Lower lobe of right lung (tissue), 2 donors: Measurements from ENCODE around the gene NFIA. TPM values are rescaled to one million over a fixed set of nuclear protein-coding genes. Genes with fewer than 3 reads are reported as not detected.

Experiments used
- ATAC-seq, 2 donors: fragments of 200-7000 bp; cut with Tn5 transposase; one replicate each; pipeline ENCODE4 v1.9.1; 2020 to 2022; ENCODE audit warnings: mild to moderate bottlenecking in 2 of 2, moderate library complexity in 2 of 2
- DNase-seq: peaks from one replicate; pipeline ENCODE4 v3.0.0-alpha.2; 2020
- H3K27ac ChIP-seq: fragments of 200-600 bp; one replicate; pipeline ENCODE4 v1.8.0; 2022
- H3K27me3 ChIP-seq: fragments of 200-600 bp; one replicate; pipeline ENCODE4 v1.8.0; 2022; ENCODE audit warnings: low read depth
- H3K36me3 ChIP-seq: fragments of 200-600 bp; one replicate; pipeline ENCODE4 v1.8.0; 2022; ENCODE audit warnings: mild to moderate bottlenecking
- H3K4me1 ChIP-seq: fragments of 200-600 bp; one replicate; pipeline ENCODE4 v1.8.0; 2022
- H3K4me3 ChIP-seq: fragments of 200-600 bp; one replicate; pipeline ENCODE4 v1.8.0; 2022; ENCODE audit warnings: mild to moderate bottlenecking
- H3K9me3 ChIP-seq: fragments of 200-600 bp; one replicate; pipeline ENCODE4 v1.8.0; 2022
- intact Hi-C: fragments of 100-400 bp; cut with DNase I; formaldehyde crosslinking; loops from one replicate; pipeline ENCODE4 v1.11.0; 2022
- total RNA-seq: library from RNA; stranded (reverse); fragmentation: NEBNext Ultra II Directional; extraction: Animal tissue kit (Norgen Biotek cat#: 25700); gene quantifications from one replicate; pipeline ENCODE4 v1.2.1, GENCODE V29; 2021
- TF ChIP-seq, protein P1 (sequence below): fragments of 200-600 bp; IDR thresholded peaks from one replicate; pipeline ENCODE4 v1.8.0; 2022; ENCODE audit warnings: antibody characterized with exemption, mild to moderate bottlenecking
- donor health status: DM: no; HTN: yes; CAD: no; lungs with severe emphysema.

Gene NFIA
- total RNA-seq, 1 donor from 2014 or later: 70.0 TPM

DNA sequence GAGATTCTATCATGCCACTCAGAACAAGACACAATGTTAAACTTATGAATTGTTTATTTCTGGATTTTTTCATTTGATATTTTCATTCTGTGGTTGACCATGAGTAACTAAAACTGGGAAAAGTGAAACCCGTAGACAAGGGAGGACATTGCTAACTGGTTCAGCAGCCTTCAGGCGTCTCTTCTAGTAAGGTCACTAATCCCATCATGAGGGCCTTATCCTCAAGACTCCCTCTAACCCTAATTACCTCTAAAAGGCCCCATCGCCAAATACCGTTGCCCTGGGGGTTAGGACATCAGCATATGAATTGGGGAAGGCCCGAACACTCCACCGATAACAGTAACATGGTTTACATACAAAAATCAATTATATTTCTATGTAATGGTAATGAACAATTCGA is 394.9 kb downstream of the NFIA start:
- ATAC-seq: no peak

DNA sequence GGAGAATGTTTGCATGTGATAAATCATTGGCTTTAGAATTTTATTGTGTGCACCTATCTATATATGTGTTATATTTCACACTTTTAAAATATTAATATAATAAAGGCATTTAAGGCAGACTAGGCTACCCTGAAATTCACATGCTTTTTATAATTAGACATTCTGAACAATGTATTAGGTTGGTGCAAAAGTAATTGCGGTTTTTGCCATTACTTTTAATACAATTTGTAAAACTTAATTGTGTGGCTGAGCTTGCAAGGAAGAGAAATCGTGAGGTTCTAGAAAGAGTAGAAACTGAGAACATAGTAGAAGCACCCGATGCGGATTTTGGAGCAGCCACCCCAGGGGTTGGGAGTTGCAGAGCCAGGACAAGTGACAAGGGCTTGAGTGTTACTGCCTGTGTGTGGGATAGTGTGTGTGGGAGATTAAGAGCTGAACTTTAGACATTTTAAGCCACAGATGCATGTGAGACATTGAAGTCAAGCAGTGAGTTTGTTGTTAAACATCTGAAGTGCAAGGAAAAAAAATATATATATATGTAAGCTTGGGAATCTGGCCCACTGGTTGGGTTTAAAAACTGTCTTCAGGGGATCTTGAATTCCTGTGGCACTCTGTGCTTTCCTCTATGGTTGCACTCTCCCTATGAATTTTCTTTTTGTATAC is 398.0 kb downstream of the NFIA start:
- TF ChIP-seq, protein P1, sequence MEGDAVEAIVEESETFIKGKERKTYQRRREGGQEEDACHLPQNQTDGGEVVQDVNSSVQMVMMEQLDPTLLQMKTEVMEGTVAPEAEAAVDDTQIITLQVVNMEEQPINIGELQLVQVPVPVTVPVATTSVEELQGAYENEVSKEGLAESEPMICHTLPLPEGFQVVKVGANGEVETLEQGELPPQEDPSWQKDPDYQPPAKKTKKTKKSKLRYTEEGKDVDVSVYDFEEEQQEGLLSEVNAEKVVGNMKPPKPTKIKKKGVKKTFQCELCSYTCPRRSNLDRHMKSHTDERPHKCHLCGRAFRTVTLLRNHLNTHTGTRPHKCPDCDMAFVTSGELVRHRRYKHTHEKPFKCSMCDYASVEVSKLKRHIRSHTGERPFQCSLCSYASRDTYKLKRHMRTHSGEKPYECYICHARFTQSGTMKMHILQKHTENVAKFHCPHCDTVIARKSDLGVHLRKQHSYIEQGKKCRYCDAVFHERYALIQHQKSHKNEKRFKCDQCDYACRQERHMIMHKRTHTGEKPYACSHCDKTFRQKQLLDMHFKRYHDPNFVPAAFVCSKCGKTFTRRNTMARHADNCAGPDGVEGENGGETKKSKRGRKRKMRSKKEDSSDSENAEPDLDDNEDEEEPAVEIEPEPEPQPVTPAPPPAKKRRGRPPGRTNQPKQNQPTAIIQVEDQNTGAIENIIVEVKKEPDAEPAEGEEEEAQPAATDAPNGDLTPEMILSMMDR: no peak
- H3K27me3 ChIP-seq: no peaks in the 10 kb centered on the region
- intact Hi-C loops: no loop called here
- no peak overlapping the region for H3K27ac ChIP-seq
- H3K36me3 ChIP-seq: no peaks in the 10 kb centered on the region
- DNase-seq (no peak), ATAC-seq (no peak)
- no peak overlapping the region for H3K4me3 ChIP-seq
- no peaks in the 10 kb centered on the region for H3K4me1 ChIP-seq
- no peaks in the 10 kb centered on the region for H3K9me3 ChIP-seq

More for the DNA sequence above, 394.9 kb downstream of the NFIA start:
- DNase-seq: no peak
- H3K27ac ChIP-seq: no peak overlapping the region
- H3K27me3 ChIP-seq: no peaks in the 10 kb centered on the region
- no peak overlapping the region for H3K4me3 ChIP-seq
- H3K4me1 ChIP-seq: no peaks in the 10 kb centered on the region
- H3K36me3 ChIP-seq: no peaks in the 10 kb centered on the region
- TF ChIP-seq, protein P1: no peak
- intact Hi-C loops: no loop called here
- no peaks in the 10 kb centered on the region for H3K9me3 ChIP-seq

DNA sequence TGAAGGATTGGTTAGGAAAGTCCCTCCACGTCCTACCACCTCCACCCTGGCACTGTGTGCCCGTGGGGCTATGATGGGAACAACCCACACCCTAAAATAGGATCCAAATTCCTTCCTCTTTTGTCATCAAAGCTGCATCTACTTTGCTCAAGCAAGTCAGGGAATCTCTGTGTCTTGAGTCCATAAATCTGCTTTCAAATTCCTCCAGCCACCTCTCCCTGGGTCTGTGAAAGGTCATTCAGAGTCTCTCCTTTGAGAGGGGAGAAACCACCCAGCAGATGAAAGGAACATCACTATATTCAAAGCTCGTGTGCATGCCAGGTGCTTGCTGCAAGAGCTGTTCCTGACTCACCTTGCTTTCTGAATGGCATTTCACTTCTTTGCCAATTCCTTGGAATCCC is 399.0 kb downstream of the NFIA start:
- H3K27ac ChIP-seq: no peak overlapping the region
- ATAC-seq: no peak
- H3K9me3 ChIP-seq: no peaks in the 10 kb centered on the region
- H3K36me3 ChIP-seq: no peaks in the 10 kb centered on the region
- intact Hi-C loops: no loop called here
- no peak overlapping the region for H3K4me3 ChIP-seq
- no peak for DNase-seq
- TF ChIP-seq, protein P1: no peak
- no peaks in the 10 kb centered on the region for H3K4me1 ChIP-seq
- no peaks in the 10 kb centered on the region for H3K27me3 ChIP-seq

DNA sequence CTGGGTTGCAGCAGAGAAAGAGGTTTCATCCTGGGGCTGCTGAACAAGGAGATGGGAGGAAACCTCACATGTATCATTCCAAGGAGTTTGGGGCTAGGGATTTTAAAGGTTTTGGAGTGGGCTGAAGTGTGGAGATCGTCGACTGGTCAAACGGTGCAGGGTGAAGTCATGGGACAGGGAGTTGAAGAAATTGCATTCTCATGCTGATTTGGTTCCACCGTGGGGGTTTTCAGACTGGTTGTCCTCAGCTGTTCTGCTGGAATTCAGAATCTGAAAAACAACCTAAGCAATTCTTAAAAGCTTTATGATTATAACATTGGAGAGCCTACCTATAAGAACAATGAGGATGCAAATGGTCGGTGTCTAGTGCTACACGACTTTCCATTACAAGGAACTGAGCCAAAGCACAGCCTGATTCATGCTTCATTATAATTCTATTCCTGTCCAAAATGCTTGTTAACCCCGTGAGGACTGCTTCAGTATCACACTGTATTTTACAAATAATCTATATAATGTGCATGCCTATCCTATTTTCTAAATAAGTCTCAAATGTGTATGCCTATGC is 399.9 kb downstream of the NFIA start:
- Histone ChIP-seq H3K4me3 (no peak overlapping the region), H3K27me3 (no peaks in the 10 kb centered on the region), H3K27ac (no peak overlapping the region), H3K9me3 (no peaks in the 10 kb centered on the region), H3K36me3 (no peaks in the 10 kb centered on the region), H3K4me1 (no peaks in the 10 kb centered on the region)
- no peak for ATAC-seq
- intact Hi-C loops: no loop called here
- DNase-seq: no peak
- TF ChIP-seq, protein P1: no peak

DNA sequence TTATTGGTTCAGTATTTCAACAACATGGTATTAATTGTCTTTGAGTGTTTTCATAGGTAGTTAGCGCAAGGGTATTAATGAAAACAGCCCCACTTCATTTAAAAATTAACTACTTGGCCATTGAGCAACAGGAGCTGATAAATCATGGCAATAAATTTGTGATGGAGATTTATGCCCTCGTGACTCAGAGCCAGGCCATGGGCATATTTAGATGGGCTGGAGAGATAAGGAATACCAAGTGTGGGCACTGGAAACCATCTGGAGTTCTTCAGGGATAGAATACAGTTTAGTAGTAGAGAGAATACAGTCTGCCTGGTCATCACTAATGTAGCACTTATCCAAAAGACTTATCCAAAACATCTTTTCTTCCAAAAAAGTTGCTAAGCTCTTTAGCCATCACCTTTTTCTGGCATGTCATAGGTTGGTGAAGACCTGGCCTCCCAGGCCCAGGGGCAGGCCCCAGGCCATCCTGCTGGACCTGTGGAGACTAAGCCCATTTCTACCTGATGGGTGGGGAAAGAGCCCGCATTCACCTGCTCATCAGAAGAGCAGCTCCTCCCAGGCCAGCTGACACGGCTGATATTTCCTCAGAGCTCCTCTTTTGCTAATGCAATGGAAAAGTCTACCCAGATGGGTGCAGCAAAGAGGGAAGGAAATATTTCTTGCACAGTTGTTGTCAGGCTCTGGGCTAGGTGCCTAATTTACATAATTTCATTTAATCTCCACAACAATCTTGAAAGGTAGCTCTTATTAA is 404.6 kb downstream of the NFIA start:
- Histone ChIP-seq H3K4me1 (no peaks in the 10 kb centered on the region), H3K27ac (no peak overlapping the region), H3K27me3 (no peaks in the 10 kb centered on the region), H3K9me3 (no peaks in the 10 kb centered on the region), H3K36me3 (no peaks in the 10 kb centered on the region), H3K4me3 (no peak overlapping the region)
- TF ChIP-seq, protein P1: no peak
- intact Hi-C loops: no loop called here
- no peak for ATAC-seq
- DNase-seq: no peak
